Measurements from ENCODE around the gene SLC4A4. TPM values are rescaled to one million over a fixed set of nuclear protein-coding genes. Genes with fewer than 3 reads are reported as not detected.

The SLC4A4 gene
- total RNA-seq, 2 donors from 2014 or later: 1.8 TPM

- Histone ChIP-seq H3K4me1 (ENCODE audit: control insufficient read depth in 1 of 2, low read depth in 2 of 2) (no peaks in the 10 kb centered on the region), H3K36me3 (no peaks in the 10 kb centered on the region), H3K27me3 (replicated peaks; ENCODE audit: insufficient read depth) (no peaks in the 10 kb centered on the region), H3K27ac (no peak overlapping the region), H3K9me3 (no peaks in the 10 kb centered on the region), H3K4me3 (no peak overlapping the region)
- DNase-seq (ENCODE audit: low spot score) (no peak), ATAC-seq (ENCODE audit: insufficient number of reproducible peaks, low FRiP score, low read depth) (no peak)
- no peak for TF ChIP-seq CTCF (IDR thresholded peaks at IDR 0.05)
Observed at GRCh38 chr4:71333960-71334359, 4.9 kb upstream of the SLC4A4 start.

- Histone ChIP-seq H3K36me3 (no peaks in the 10 kb centered on the region), H3K4me1 (ENCODE audit: control insufficient read depth in 1 of 2, low read depth in 2 of 2) (no peaks in the 10 kb centered on the region), H3K27ac (no peak overlapping the region), H3K4me3 (no peak overlapping the region), H3K9me3 (no peaks in the 10 kb centered on the region), H3K27me3 (replicated peaks; ENCODE audit: insufficient read depth) (no peaks in the 10 kb centered on the region)
- DNase-seq (ENCODE audit: low spot score) (no peak), ATAC-seq (ENCODE audit: insufficient number of reproducible peaks, low FRiP score, low read depth) (no peak)
- no peak for TF ChIP-seq CTCF (IDR thresholded peaks at IDR 0.05)
Observed at GRCh38 chr4:71334465-71334882, 4.3 kb upstream of the SLC4A4 start.

- TF ChIP-seq CTCF (IDR thresholded peaks at IDR 0.05): no peak
- Histone ChIP-seq H3K4me1 (ENCODE audit: control insufficient read depth in 1 of 2, low read depth in 2 of 2) (no peaks in the 10 kb centered on the region), H3K27me3 (replicated peaks; ENCODE audit: insufficient read depth) (no peaks in the 10 kb centered on the region), H3K27ac (no peak overlapping the region), H3K36me3 (no peaks in the 10 kb centered on the region), H3K4me3 (no peak overlapping the region), H3K9me3 (no peaks in the 10 kb centered on the region)
- ATAC-seq (ENCODE audit: insufficient number of reproducible peaks, low FRiP score, low read depth) (no peak), DNase-seq (ENCODE audit: low spot score) (no peak)
Observed at GRCh38 chr4:71343670-71344466, 5.0 kb downstream of the SLC4A4 start.

- DNase-seq (ENCODE audit: low spot score): no peak
- no peak for TF ChIP-seq CTCF (IDR thresholded peaks at IDR 0.05)
- ATAC-seq (ENCODE audit: insufficient number of reproducible peaks, low FRiP score, low read depth): no peak
- no peak overlapping the region for H3K27ac ChIP-seq
- H3K9me3 ChIP-seq: no peaks in the 10 kb centered on the region
- no peaks in the 10 kb centered on the region for H3K36me3 ChIP-seq
- H3K4me1 ChIP-seq (ENCODE audit: control insufficient read depth in 1 of 2, low read depth in 2 of 2): no peaks in the 10 kb centered on the region
- H3K27me3 ChIP-seq (replicated peaks; ENCODE audit: insufficient read depth): no peaks in the 10 kb centered on the region
- H3K4me3 ChIP-seq: no peak overlapping the region
Observed at GRCh38 chr4:71346710-71347109, 7.9 kb downstream of the SLC4A4 start.

- ATAC-seq (ENCODE audit: insufficient number of reproducible peaks, low FRiP score, low read depth): no peak
- TF ChIP-seq CTCF (IDR thresholded peaks at IDR 0.05): no peak
Observed at GRCh38 chr4:71348586-71348985, 9.8 kb downstream of the SLC4A4 start.

More at GRCh38 chr4:71348586-71348985, 9.8 kb downstream of the SLC4A4 start:
- DNase-seq (ENCODE audit: low spot score): no peak
- no peak overlapping the region for H3K27ac ChIP-seq
- no peaks in the 10 kb centered on the region for H3K9me3 ChIP-seq
- H3K27me3 ChIP-seq (replicated peaks; ENCODE audit: insufficient read depth): no peaks in the 10 kb centered on the region
- no peaks in the 10 kb centered on the region for H3K4me1 ChIP-seq (ENCODE audit: control insufficient read depth in 1 of 2, low read depth in 2 of 2)
- H3K36me3 ChIP-seq: no peaks in the 10 kb centered on the region
- H3K4me3 ChIP-seq: no peak overlapping the region
